ENCODE data around the gene MRS2.

MRS2 gene

GRCh38 chr6:24440897-24441598 lies 38.3 kb downstream of the MRS2 start:
- no peak overlapping the region for H3K4me3 ChIP-seq (replicated peaks; ENCODE audit: insufficient read depth, low read length)
- DNase-seq (ENCODE audit: low read depth in 1 of 2, low spot score in 1 of 2) = no peak
- TF ChIP-seq GABPA (IDR thresholded peaks at IDR 0.05; ENCODE audit: low read depth) = no peak
- no peak for TF ChIP-seq SPI1 (IDR thresholded peaks at IDR 0.05; ENCODE audit: borderline replicate concordance, low read depth)
- TF ChIP-seq, protein P1, sequence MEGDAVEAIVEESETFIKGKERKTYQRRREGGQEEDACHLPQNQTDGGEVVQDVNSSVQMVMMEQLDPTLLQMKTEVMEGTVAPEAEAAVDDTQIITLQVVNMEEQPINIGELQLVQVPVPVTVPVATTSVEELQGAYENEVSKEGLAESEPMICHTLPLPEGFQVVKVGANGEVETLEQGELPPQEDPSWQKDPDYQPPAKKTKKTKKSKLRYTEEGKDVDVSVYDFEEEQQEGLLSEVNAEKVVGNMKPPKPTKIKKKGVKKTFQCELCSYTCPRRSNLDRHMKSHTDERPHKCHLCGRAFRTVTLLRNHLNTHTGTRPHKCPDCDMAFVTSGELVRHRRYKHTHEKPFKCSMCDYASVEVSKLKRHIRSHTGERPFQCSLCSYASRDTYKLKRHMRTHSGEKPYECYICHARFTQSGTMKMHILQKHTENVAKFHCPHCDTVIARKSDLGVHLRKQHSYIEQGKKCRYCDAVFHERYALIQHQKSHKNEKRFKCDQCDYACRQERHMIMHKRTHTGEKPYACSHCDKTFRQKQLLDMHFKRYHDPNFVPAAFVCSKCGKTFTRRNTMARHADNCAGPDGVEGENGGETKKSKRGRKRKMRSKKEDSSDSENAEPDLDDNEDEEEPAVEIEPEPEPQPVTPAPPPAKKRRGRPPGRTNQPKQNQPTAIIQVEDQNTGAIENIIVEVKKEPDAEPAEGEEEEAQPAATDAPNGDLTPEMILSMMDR (IDR thresholded peaks at IDR 0.05; ENCODE audit: insufficient read depth, low read length) = no peak
- no peak for TF ChIP-seq POLR2AphosphoS5 (IDR thresholded peaks at IDR 0.05; ENCODE audit: low read depth)
- TF ChIP-seq, protein P2, sequence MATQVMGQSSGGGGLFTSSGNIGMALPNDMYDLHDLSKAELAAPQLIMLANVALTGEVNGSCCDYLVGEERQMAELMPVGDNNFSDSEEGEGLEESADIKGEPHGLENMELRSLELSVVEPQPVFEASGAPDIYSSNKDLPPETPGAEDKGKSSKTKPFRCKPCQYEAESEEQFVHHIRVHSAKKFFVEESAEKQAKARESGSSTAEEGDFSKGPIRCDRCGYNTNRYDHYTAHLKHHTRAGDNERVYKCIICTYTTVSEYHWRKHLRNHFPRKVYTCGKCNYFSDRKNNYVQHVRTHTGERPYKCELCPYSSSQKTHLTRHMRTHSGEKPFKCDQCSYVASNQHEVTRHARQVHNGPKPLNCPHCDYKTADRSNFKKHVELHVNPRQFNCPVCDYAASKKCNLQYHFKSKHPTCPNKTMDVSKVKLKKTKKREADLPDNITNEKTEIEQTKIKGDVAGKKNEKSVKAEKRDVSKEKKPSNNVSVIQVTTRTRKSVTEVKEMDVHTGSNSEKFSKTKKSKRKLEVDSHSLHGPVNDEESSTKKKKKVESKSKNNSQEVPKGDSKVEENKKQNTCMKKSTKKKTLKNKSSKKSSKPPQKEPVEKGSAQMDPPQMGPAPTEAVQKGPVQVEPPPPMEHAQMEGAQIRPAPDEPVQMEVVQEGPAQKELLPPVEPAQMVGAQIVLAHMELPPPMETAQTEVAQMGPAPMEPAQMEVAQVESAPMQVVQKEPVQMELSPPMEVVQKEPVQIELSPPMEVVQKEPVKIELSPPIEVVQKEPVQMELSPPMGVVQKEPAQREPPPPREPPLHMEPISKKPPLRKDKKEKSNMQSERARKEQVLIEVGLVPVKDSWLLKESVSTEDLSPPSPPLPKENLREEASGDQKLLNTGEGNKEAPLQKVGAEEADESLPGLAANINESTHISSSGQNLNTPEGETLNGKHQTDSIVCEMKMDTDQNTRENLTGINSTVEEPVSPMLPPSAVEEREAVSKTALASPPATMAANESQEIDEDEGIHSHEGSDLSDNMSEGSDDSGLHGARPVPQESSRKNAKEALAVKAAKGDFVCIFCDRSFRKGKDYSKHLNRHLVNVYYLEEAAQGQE (IDR thresholded peaks at IDR 0.05; ENCODE audit: insufficient replicate concordance, low read depth) = no peak
- no peak overlapping the region for H3K27ac ChIP-seq (replicated peaks)
- H3K27me3 ChIP-seq (ENCODE audit: insufficient read depth, poor library complexity, severe bottlenecking) = no peaks in the 10 kb centered on the region

DNA sequence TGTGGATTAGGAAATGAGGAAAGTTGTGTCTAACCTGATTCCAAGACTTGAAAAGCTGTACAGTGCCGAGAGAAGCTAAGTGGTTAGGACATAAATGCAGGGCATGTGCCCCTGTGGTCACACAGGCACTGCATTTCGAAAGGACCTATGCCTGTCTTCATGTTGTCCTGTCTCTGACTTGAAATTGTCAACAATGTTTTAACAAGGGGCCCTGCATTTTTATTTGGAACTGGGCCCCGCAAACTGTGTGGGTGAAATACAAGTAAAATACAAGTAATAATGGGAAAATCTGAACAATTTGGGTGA lies 38.8 kb downstream of the MRS2 start:
- TF ChIP-seq POLR2AphosphoS5 (IDR thresholded peaks at IDR 0.05; ENCODE audit: low read depth) = no peak
- TF ChIP-seq, protein P2 (IDR thresholded peaks at IDR 0.05; ENCODE audit: insufficient replicate concordance, low read depth) = no peak
- TF ChIP-seq, protein P1 (IDR thresholded peaks at IDR 0.05; ENCODE audit: insufficient read depth, low read length) = no peak
- H3K27me3 ChIP-seq (ENCODE audit: insufficient read depth, poor library complexity, severe bottlenecking) = no peaks in the 10 kb centered on the region

DNA sequence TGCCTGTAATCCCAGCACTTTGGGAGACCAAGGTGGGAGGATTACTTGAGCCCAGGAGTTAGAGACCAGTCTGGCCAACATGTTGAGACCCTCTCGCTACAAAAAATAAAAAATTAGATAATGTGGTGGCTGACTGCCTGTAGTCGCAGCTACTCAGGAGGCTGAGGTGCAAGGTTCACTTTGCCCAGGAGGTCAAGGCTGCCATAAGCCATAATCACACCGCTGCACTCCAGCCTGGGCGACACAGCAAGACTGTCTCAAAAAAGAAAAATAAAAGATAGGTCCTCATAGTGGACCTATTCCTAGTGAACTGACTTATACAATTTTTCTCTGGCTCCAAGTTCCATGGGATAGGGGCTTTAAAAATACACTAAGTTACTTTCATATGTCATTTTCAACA lies 41.9 kb downstream of the MRS2 start:
- TF ChIP-seq SPI1 (IDR thresholded peaks at IDR 0.05; ENCODE audit: borderline replicate concordance, low read depth) (no peak), POLR2AphosphoS5 (IDR thresholded peaks at IDR 0.05; ENCODE audit: low read depth) (no peak), GABPA (IDR thresholded peaks at IDR 0.05; ENCODE audit: low read depth) (no peak)
- TF ChIP-seq, protein P2 (IDR thresholded peaks at IDR 0.05; ENCODE audit: insufficient replicate concordance, low read depth) = no peak
- TF ChIP-seq, protein P1 (IDR thresholded peaks at IDR 0.05; ENCODE audit: insufficient read depth, low read length) = no peak
- no peak for DNase-seq (ENCODE audit: low read depth in 1 of 2, low spot score in 1 of 2)
- Histone ChIP-seq H3K27ac (replicated peaks) (no peak overlapping the region), H3K27me3 (ENCODE audit: insufficient read depth, poor library complexity, severe bottlenecking) (no peaks in the 10 kb centered on the region), H3K4me3 (replicated peaks; ENCODE audit: insufficient read depth, low read length) (no peak overlapping the region)

More for the DNA sequence above, 38.8 kb downstream of the MRS2 start:
- Histone ChIP-seq H3K4me3 (replicated peaks; ENCODE audit: insufficient read depth, low read length) (no peak overlapping the region), H3K27ac (replicated peaks) (no peak overlapping the region)
- no peak for DNase-seq (ENCODE audit: low read depth in 1 of 2, low spot score in 1 of 2)
